K562 (cell line): ENCODE measurements around the gene CCDC167.

Experiments
- CBX5 ChIP-seq: IDR thresholded peaks from 2 replicates; pipeline ENCODE4 v1.6.1; 2014; ENCODE audit warnings: low read depth, borderline replicate concordance
- MIER1 ChIP-seq: fragments of 450-650 bp; IDR thresholded peaks from 2 replicates; pipeline ENCODE4 v1.6.1; 2016; ENCODE audit warnings: antibody characterized with exemption, mild to moderate bottlenecking, low read depth
- NBN ChIP-seq: fragments of 450-650 bp; IDR thresholded peaks from 2 replicates; pipeline ENCODE4 v1.6.1; 2016; ENCODE audit warnings: low read depth, mild to moderate bottlenecking
- NR2F6 ChIP-seq: fragments of 450-650 bp; formaldehyde crosslinking; IDR thresholded peaks from 2 replicates; pipeline ENCODE4 v1.4.0; 2020; ENCODE audit warnings: mild to moderate bottlenecking
- RFX5 ChIP-seq: IDR thresholded peaks from 2 replicates; pipeline ENCODE4 v1.6.1; 2011; ENCODE audit warnings: low read depth, mild to moderate bottlenecking, improper control_type of control experiment, low read length
- TSC22D4 ChIP-seq: fragments of 450-650 bp; IDR thresholded peaks from 2 replicates; pipeline ENCODE4 v1.6.1; 2016; ENCODE audit warnings: missing genetic modification characterization, missing biosample characterization, control low read depth
- ZEB2 ChIP-seq: fragments of 450-650 bp; IDR thresholded peaks from 2 replicates; pipeline ENCODE4 v1.6.1; 2016
- ZNF384 ChIP-seq: IDR thresholded peaks from 2 replicates; pipeline ENCODE4 v1.6.1; 2012; ENCODE audit warnings: low read depth, low read length, improper control_type of control experiment
- ZNF507 ChIP-seq: conservative IDR thresholded peaks from 2 replicates; pipeline ENCODE4 v1.6.1; 2017; ENCODE audit warnings: missing genetic modification characterization, missing compliant biosample characterization
- ZNF764 ChIP-seq: fragments of 250-450 bp; sonication (Bioruptor Pico); IDR thresholded peaks from 2 replicates; pipeline ENCODE4 v1.4.0; 2020; ENCODE audit warnings: low read depth, mild to moderate bottlenecking, moderate library complexity
- TF ChIP-seq, protein P1 (sequence below): sonication (generic); formaldehyde crosslinking; IDR thresholded peaks from 2 replicates; pipeline ENCODE4 v1.5.0; 2020; ENCODE audit warnings: missing genetic modification reagents
- TF ChIP-seq, protein P2 (sequence below), 3 experiments: IDR thresholded peaks in 2 of 3; conservative IDR thresholded peaks in 1 of 3; 2 replicates each; pipeline ENCODE4 v1.5.1; 2011 to 2012; ENCODE audit warnings: low read length in 3 of 3, mild to moderate bottlenecking in 3 of 3, control low read depth in 2 of 3, improper control_type of control experiment in 1 of 3, inconsistent platforms in 1 of 3, low read depth in 1 of 3, mixed read lengths in 1 of 3, moderate library complexity in 1 of 3; ENCODE audit not compliant: insufficient read depth in 2 of 3
- TF ChIP-seq, protein P3 (sequence below): sonication (generic); formaldehyde crosslinking; IDR thresholded peaks from 2 replicates; pipeline ENCODE4 v1.8.1; 2023; ENCODE audit warnings: mild to moderate bottlenecking, missing genetic modification reagents

DNA sequence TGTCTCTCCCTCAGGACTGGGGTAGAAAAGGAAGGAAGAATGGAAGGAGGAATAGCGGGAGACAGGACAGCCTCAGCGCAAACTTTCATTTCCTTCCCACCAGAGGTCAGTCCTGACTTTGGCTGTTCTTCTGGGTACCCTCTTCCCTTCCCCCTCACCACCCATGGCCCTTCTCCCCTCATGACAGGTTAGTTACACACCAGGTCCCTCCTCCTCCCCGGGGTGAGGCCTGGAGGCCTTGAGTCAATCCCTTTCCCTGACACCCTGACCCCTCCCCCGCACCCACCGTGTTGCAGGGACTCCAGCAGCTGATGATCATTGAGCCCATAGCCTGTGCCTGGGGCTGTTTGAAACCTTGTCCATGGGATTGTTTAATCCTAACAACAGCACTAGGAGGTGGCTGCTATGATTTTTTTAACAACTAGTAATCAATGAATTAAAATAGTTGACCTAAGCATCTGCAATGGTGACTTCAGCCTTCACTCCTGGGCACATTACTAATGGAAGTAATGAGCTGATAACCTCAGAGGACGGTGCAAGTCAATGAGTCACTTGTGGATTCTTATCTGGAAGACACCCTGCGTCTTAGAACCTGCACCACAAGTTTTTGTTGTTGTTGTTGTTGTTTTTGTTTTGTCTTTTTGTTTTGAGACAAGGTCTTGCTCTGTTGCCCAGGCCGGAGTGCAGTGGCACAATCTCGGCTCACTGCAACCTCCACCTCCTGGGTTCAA, 46.6 kb upstream of the CCDC167 start:
- TF ChIP-seq MIER1 (no peak), CBX5 (no peak), ZEB2 (no peak), ZNF764 (CRISPR knock-in tag) (no peak), NR2F6 (CRISPR knock-in tag) (no peak), ZNF384 (no peak), ZNF507 (no peak), RFX5 (no peak), TSC22D4 (tag) (no peak), NBN (no peak)
- TF ChIP-seq, protein P1, sequence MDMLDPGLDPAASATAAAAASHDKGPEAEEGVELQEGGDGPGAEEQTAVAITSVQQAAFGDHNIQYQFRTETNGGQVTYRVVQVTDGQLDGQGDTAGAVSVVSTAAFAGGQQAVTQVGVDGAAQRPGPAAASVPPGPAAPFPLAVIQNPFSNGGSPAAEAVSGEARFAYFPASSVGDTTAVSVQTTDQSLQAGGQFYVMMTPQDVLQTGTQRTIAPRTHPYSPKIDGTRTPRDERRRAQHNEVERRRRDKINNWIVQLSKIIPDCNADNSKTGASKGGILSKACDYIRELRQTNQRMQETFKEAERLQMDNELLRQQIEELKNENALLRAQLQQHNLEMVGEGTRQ (CRISPR knock-in tag) = no peak
- TF ChIP-seq, protein P2, sequence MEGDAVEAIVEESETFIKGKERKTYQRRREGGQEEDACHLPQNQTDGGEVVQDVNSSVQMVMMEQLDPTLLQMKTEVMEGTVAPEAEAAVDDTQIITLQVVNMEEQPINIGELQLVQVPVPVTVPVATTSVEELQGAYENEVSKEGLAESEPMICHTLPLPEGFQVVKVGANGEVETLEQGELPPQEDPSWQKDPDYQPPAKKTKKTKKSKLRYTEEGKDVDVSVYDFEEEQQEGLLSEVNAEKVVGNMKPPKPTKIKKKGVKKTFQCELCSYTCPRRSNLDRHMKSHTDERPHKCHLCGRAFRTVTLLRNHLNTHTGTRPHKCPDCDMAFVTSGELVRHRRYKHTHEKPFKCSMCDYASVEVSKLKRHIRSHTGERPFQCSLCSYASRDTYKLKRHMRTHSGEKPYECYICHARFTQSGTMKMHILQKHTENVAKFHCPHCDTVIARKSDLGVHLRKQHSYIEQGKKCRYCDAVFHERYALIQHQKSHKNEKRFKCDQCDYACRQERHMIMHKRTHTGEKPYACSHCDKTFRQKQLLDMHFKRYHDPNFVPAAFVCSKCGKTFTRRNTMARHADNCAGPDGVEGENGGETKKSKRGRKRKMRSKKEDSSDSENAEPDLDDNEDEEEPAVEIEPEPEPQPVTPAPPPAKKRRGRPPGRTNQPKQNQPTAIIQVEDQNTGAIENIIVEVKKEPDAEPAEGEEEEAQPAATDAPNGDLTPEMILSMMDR (IDR thresholded peaks at IDR 0.05 in 2 of 3, conservative IDR thresholded peaks at IDR 0.05 in 1 of 3; ENCODE audit: insufficient read depth in 2 of 3, low read depth in 1 of 3, low read length in 3 of 3) = 0 out of 6 replicates have a peak, but pooled peaks of 1 of the 3 experiments have one; percentile 3
- TF ChIP-seq, protein P3, sequence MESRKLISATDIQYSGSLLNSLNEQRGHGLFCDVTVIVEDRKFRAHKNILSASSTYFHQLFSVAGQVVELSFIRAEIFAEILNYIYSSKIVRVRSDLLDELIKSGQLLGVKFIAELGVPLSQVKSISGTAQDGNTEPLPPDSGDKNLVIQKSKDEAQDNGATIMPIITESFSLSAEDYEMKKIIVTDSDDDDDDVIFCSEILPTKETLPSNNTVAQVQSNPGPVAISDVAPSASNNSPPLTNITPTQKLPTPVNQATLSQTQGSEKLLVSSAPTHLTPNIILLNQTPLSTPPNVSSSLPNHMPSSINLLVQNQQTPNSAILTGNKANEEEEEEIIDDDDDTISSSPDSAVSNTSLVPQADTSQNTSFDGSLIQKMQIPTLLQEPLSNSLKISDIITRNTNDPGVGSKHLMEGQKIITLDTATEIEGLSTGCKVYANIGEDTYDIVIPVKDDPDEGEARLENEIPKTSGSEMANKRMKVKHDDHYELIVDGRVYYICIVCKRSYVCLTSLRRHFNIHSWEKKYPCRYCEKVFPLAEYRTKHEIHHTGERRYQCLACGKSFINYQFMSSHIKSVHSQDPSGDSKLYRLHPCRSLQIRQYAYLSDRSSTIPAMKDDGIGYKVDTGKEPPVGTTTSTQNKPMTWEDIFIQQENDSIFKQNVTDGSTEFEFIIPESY (CRISPR knock-in tag) = no peak
